ENCODE results near the gene C16orf92.

The C16orf92 gene

DNA sequence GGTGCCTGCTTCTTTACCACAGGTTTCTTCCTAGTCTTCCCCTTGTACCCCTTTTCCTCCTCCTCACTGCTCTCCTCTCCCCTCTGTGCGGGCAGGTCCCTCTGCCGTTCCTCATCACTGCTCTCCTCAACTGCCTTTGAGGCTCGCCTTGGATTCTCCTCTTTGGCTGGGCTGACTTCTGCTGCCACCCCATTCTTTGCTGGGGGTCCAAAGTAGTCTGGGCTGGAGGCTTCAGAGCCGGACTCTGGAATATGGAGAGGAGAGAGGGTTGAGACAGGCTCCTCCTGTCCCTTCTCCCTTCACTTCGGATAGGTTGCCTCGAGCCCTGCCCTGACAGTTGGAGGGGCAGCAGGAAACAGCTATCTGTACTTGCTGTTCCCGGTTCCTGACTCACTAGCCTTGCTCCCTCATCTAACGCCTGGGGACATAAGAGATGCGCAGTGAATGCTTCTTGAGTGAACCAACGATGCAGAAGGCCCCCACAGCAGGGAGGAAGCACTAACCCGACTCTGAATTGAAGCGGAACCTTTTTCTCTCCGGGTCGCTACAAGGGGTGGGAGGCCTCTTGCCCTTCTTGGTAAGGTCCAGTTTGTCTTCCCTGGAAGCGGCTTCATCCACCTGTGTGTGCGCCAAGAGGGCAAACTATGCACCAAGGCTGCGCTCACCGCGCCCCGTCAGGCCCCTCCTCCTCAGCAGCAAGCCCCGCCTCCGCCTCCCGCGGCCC, 28.2 kb upstream of the C16orf92 start:
- no peak for TF ChIP-seq ZFX (IDR thresholded peaks at IDR 0.05; ENCODE audit: borderline replicate concordance)
- TF ChIP-seq, protein P1, sequence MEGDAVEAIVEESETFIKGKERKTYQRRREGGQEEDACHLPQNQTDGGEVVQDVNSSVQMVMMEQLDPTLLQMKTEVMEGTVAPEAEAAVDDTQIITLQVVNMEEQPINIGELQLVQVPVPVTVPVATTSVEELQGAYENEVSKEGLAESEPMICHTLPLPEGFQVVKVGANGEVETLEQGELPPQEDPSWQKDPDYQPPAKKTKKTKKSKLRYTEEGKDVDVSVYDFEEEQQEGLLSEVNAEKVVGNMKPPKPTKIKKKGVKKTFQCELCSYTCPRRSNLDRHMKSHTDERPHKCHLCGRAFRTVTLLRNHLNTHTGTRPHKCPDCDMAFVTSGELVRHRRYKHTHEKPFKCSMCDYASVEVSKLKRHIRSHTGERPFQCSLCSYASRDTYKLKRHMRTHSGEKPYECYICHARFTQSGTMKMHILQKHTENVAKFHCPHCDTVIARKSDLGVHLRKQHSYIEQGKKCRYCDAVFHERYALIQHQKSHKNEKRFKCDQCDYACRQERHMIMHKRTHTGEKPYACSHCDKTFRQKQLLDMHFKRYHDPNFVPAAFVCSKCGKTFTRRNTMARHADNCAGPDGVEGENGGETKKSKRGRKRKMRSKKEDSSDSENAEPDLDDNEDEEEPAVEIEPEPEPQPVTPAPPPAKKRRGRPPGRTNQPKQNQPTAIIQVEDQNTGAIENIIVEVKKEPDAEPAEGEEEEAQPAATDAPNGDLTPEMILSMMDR (IDR thresholded peaks at IDR 0.05): no peak
- H3K27ac ChIP-seq: peak overlapping the region; percentile 99

DNA sequence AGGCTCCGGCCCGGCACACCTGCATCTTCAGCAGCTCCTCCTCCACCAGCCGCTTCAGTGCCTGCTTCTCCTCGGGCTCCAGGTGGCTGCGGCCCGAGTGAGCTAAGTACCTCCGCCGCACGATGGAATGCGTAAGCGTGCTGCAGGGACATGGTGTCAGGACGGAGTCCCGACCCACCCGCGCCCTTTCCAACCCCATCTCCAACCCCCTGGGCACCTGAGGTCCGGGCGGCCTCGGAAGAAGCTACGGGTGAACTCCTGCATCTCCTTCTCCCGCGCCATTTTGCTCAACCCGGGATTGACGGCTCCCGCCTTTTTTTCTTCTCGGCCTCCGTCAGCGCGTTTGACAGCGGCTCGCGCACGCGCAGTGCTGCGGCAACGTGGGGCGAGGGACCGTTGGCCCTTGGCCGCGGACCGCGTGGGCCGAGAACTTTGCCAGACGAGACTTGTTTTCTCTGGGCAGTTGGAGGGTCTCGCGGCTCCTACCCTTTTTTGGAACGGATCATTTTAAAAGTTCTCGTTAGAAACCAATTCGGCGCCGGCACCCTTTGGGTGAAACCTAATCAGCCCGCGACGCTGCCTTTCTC, 27.6 kb upstream of the C16orf92 start, which contains the start of gene HIRIP3:
HIRIP3 (minus strand) TSS at position 294 of the 587 bp plus-strand sequence; CDS start at position 282, 12 bp downstream.
- no peak for TF ChIP-seq ZFX (IDR thresholded peaks at IDR 0.05; ENCODE audit: borderline replicate concordance)
- TF ChIP-seq, protein P1 (IDR thresholded peaks at IDR 0.05): no peak
- peak within 1 kb of the TSS; percentile 99 for H3K27ac ChIP-seq

DNA sequence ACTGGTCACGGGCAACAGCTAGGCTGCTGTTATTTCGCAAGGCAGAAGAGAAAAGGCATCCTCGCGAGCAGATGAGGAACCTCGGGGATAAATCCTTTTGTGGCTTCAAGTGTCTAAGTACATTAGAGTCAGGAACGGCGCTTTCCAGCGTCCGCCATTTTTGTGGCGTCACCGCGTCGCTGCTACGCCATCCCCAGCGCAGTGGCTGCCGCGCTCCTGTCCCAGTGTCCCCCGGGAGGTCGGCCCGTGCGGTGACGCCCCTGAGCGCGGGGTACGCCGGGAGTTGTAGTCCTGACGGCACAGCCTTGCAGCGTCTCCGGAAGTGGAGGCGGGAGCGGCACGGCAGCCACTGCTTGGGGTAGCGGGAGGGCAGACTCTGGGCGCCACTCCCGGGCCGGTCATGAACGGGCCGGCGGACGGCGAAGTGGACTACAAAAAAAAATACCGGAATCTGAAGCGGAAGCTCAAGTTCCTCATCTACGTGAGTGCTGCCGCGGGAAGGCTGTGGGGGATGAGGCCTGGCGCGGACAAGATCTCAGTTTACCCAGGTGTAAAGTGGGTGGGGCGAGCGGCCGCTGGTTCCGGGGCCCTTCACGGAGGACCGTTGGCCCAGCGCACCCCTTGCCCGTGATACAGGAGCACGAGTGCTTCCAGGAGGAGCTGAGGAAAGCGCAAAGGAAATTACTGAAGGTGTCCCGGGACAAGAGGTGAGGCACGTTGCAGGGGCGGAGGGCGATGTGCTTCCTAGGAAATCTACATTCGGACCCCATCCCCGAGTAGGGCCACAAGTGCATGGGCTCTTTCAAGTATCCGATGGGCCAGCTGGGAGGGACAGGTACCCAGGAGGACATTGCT, 26.9 kb upstream of the C16orf92 start, which contains the start of gene INO80E:
INO80E (plus strand) TSS at position 331 of the 855 bp plus-strand sequence; CDS start at position 401, 70 bp downstream.
- no peak for TF ChIP-seq ZFX (IDR thresholded peaks at IDR 0.05; ENCODE audit: borderline replicate concordance)
- TF ChIP-seq, protein P1 (IDR thresholded peaks at IDR 0.05): no peak
- peak within 1 kb of the TSS; percentile 99 for H3K27ac ChIP-seq

DNA sequence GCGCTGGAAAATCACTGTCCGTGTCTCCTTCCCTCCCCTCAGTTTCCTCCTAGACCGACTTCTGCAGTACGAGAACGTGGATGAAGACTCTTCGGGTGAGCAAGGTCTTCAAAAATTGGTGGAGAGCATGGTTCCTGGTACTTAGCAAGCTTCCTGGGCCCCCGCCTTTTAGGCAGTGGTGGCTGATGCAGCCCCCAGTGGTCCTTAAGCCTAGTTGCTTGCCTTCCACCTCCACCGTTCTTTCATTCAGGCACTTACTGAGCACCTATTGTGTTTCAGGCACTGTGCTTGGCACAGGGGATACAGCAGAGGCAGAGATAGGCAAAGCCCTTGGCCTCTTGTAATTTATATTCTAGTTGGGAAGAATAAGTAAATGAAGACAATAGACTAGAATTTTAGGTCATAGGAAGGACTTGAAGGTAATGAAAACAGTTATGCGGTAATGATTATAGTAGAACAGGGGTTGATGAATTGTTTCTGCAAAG, 26.2 kb upstream of the C16orf92 start:
- peak overlapping the region; percentile 99 for H3K27ac ChIP-seq
- TF ChIP-seq ZFX (IDR thresholded peaks at IDR 0.05; ENCODE audit: borderline replicate concordance): no peak
- TF ChIP-seq, protein P1 (IDR thresholded peaks at IDR 0.05): no peak

DNA sequence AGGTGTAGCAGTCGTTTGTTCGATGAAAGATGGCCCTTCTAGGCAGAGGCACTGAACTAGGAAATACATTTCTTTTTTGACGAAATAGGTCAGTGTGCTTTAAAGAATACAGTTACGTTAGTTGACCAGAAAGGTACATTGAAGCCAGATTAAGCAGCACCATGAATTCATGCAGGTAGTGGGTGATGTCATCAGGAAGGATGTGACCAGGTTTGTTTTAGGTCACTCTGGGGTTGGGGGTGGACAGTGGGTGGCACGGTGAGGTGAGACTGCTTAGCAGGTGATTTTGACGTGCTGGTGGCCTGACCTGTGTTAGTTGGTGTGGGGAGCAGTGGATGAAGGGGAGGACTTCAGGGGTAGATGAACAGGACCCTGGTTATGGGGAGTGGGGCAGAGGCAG, 23.4 kb upstream of the C16orf92 start:
- H3K27ac ChIP-seq: peak overlapping the region; percentile 15; the same call in 1 of the 2 replicates

DNA sequence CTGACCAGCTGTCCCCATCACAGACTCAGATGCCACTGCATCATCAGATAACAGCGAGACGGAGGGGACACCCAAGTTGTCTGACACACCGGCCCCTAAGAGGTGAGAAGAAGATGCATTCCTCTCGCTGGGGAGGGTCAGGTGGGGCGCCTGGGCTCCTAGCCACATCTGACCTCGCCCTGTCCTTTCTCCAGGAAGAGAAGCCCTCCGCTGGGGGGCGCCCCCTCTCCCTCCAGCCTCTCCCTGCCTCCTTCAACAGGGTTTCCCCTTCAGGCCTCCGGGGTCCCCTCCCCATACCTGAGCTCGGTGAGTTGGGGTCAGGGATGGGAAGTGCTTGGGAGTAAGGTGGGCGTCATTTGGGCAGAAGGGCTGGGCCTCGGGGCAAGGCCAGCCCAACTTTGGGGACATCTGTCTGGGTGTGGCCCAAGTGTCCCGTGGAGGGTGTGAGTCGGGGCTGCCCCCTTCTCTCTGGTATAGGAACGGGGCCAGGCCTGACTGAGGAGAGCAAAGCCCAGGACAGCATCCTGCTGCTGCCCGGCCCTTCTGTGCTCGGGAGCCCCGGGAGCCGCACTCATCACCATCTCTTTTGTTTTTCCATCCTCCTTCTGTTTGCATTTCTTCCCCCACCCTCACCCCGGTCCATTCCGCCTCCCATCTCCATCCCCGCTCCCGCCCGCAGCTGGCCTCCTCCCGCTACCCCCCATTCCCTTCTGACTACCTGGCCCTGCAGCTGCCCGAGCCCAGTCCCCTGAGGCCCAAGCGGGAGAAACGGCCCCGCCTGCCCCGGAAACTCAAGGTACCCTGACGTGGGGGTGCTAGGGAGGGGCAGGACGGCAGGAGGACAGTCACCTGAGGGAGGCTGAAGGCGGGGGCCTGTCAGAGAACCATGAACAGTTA, 22.0 kb upstream of the C16orf92 start:
- TF ChIP-seq ZFX (IDR thresholded peaks at IDR 0.05; ENCODE audit: borderline replicate concordance): no peak
- TF ChIP-seq, protein P1 (IDR thresholded peaks at IDR 0.05): peak; percentile 6; the same call in 1 of the 2 replicates
- no peak overlapping the region for H3K27ac ChIP-seq

More for the DNA sequence above, 23.4 kb upstream of the C16orf92 start:
- TF ChIP-seq, protein P1 (IDR thresholded peaks at IDR 0.05): no peak
- no peak for TF ChIP-seq ZFX (IDR thresholded peaks at IDR 0.05; ENCODE audit: borderline replicate concordance)
